Measurements from ENCODE around the gene QSER1.
"Not testable (repeated sequence)": the region's sequence is repeated elsewhere in the genome, so short reads cannot be mapped to it uniquely, and the experiment has no call there.

The QSER1 gene

GRCh38 chr11:33001281-33001680, 108.7 kb downstream of the QSER1 start:
- DNase-seq (ENCODE audit: low spot score): no peak

- no peak for DNase-seq (ENCODE audit: low spot score)
These were observed 109.3 kb downstream of the QSER1 start for GRCh38 chr11:33001751-33002542.

GRCh38 chr11:33005175-33005574, 112.6 kb downstream of the QSER1 start:
- DNase-seq (ENCODE audit: low spot score): no peak

- no peak for DNase-seq (ENCODE audit: low spot score)
These were observed 113.4 kb downstream of the QSER1 start for GRCh38 chr11:33006010-33006409.

GRCh38 chr11:33013755-33014154, 121.1 kb downstream of the QSER1 start:
- DNase-seq (ENCODE audit: low spot score): peak; percentile 13

GRCh38 chr11:33015621-33016551, 123.3 kb downstream of the QSER1 start, which contains the start of gene DEPDC7:
Gene DEPDC7 (plus strand): TSS chr11:33015878. CDS start chr11:33015956, 78 bp downstream.
- peak; percentile 92 for DNase-seq (ENCODE audit: low spot score)

GRCh38 chr11:33016654-33017053, 124.0 kb downstream of the QSER1 start:
- DNase-seq (ENCODE audit: low spot score): no peak

GRCh38 chr11:33017478-33017877, 124.9 kb downstream of the QSER1 start:
- DNase-seq (ENCODE audit: low spot score): no peak

GRCh38 chr11:33017965-33018364, 125.4 kb downstream of the QSER1 start:
- no peak for DNase-seq (ENCODE audit: low spot score)

- no peak for DNase-seq (ENCODE audit: low spot score)
These were observed 126.2 kb downstream of the QSER1 start for GRCh38 chr11:33018840-33019239.

- no peak for DNase-seq (ENCODE audit: low spot score)
These were observed 128.9 kb downstream of the QSER1 start for GRCh38 chr11:33021501-33021900.

- no peak for DNase-seq (ENCODE audit: low spot score)
These were observed 129.3 kb downstream of the QSER1 start for GRCh38 chr11:33021937-33022336.

- no peak for DNase-seq (ENCODE audit: low spot score)
These were observed 132.7 kb downstream of the QSER1 start for GRCh38 chr11:33025339-33025722.

- DNase-seq (ENCODE audit: low spot score): peak; percentile 25
These were observed 134.6 kb downstream of the QSER1 start for GRCh38 chr11:33027233-33027632.

- no peak for DNase-seq (ENCODE audit: low spot score)
These were observed 135.4 kb downstream of the QSER1 start for GRCh38 chr11:33027846-33028536.

- no peak for DNase-seq (ENCODE audit: low spot score)
These were observed 135.9 kb downstream of the QSER1 start for GRCh38 chr11:33028537-33028914.

GRCh38 chr11:33029218-33029617, 136.6 kb downstream of the QSER1 start:
- DNase-seq (ENCODE audit: low spot score): not testable (repeated sequence)
